K562 (cell line): Measurements from ENCODE around the gene C1orf105. TPM values are rescaled to one million over a fixed set of nuclear protein-coding genes. Genes with fewer than 3 reads are reported as not detected.

ENCODE experiments used
- ARID1B ChIP-seq: fragments of 450-650 bp; IDR thresholded peaks from 2 replicates; pipeline ENCODE4 v1.6.1; 2016; ENCODE audit warnings: antibody characterized with exemption, mild to moderate bottlenecking, inconsistent platforms
- CEBPB ChIP-seq: fragments of 450-650 bp; IDR thresholded peaks from 2 replicates; pipeline ENCODE4 v1.6.1; 2016; ENCODE audit warnings: missing genetic modification characterization, missing compliant biosample characterization
- ELK1 ChIP-seq: sonication (generic); formaldehyde crosslinking; IDR thresholded peaks from 2 replicates; pipeline ENCODE4 v1.8.1; 2022; ENCODE audit warnings: missing genetic modification reagents
- HLTF ChIP-seq: fragments of 450-650 bp; IDR thresholded peaks from 2 replicates; pipeline ENCODE4 v1.6.1; 2016
- KDM2B ChIP-seq: fragments of 250-450 bp; sonication (Bioruptor Pico); IDR thresholded peaks from 2 replicates; pipeline ENCODE4 v1.8.0; 2021; ENCODE audit warnings: mild to moderate bottlenecking, moderate library complexity
- MCM7 ChIP-seq, 2 experiments: fragments of 450-650 bp; IDR thresholded peaks; 2 replicates each; pipeline ENCODE4 v1.6.1; 2016 to 2018
- MEF2A ChIP-seq: IDR thresholded peaks from 2 replicates; pipeline ENCODE4 v1.6.1; 2011; ENCODE audit warnings: low read depth, mild to moderate bottlenecking, low read length, moderate library complexity; ENCODE audit not compliant: control insufficient read depth
- MIER1 ChIP-seq: fragments of 450-650 bp; IDR thresholded peaks from 2 replicates; pipeline ENCODE4 v1.6.1; 2016; ENCODE audit warnings: antibody characterized with exemption, mild to moderate bottlenecking, low read depth
- MLX ChIP-seq, 2 experiments: fragments of 450-650 bp in 1 of 2; sonication (generic) in 1 of 2; formaldehyde crosslinking; conservative IDR thresholded peaks; 2 replicates each; pipeline versions ENCODE4 v1.4.0 to v1.8.1; 2020 to 2022; ENCODE audit warnings: mild to moderate bottlenecking in 1 of 2, missing genetic modification reagents in 1 of 2
- MNT ChIP-seq, 2 experiments: fragments of 450-650 bp; conservative IDR thresholded peaks; 2 replicates each; pipeline ENCODE4 v1.6.1; 2017; ENCODE audit warnings: mild to moderate bottlenecking in 2 of 2, moderate library complexity in 2 of 2
- PHB2 ChIP-seq: fragments of 450-650 bp; IDR thresholded peaks from 2 replicates; pipeline ENCODE4 v1.6.1; 2017; ENCODE audit warnings: low read depth
- RB1 ChIP-seq: fragments of 450-650 bp; IDR thresholded peaks from 2 replicates; pipeline ENCODE4 v1.6.1; 2017; ENCODE audit warnings: low read depth, mild to moderate bottlenecking
- SETDB1 ChIP-seq: IDR thresholded peaks from one replicate; pipeline ENCODE4 v1.6.1; 2012; ENCODE audit warnings: low read length, control low read depth, inconsistent platforms
- SMAD4 ChIP-seq: fragments of 250-450 bp; sonication (Bioruptor Pico); conservative IDR thresholded peaks from 2 replicates; pipeline ENCODE4 v1.8.0; 2021; ENCODE audit warnings: inconsistent platforms, mild to moderate bottlenecking, moderate library complexity
- SMARCB1 ChIP-seq: IDR thresholded peaks from 2 replicates; pipeline ENCODE4 v1.6.1; 2011; ENCODE audit warnings: improper control_type of control experiment, low read depth; ENCODE audit not compliant: insufficient read length
- SMARCC2 ChIP-seq: fragments of 450-650 bp; IDR thresholded peaks from 2 replicates; pipeline ENCODE4 v1.6.1; 2017; ENCODE audit warnings: antibody characterized with exemption, moderate library complexity, mild to moderate bottlenecking, low read depth
- ZBED1 ChIP-seq: IDR thresholded peaks from 2 replicates; pipeline ENCODE4 v1.6.1; 2014
- ZBTB7A ChIP-seq: IDR thresholded peaks from 2 replicates; pipeline ENCODE4 v1.6.1; 2011; ENCODE audit warnings: low read depth, mild to moderate bottlenecking, low read length, moderate library complexity, borderline replicate concordance; ENCODE audit not compliant: control insufficient read depth
- ZFP36 ChIP-seq: fragments of 150-350 bp; IDR thresholded peaks from 2 replicates; pipeline ENCODE4 v1.6.1; 2018; ENCODE audit warnings: low read length, low read depth; ENCODE audit not compliant: partially characterized antibody
- ZNF12 ChIP-seq: sonication (generic); formaldehyde crosslinking; IDR thresholded peaks from 2 replicates; pipeline ENCODE4 v1.4.0; 2020; ENCODE audit warnings: mild to moderate bottlenecking, missing genetic modification reagents
- ZNF224 ChIP-seq: sonication (generic); formaldehyde crosslinking; IDR thresholded peaks from 2 replicates; pipeline ENCODE4 v1.8.0; 2022; ENCODE audit warnings: mild to moderate bottlenecking, missing genetic modification reagents
- ZNF408 ChIP-seq: fragments of 250-450 bp; sonication (Bioruptor Pico); IDR thresholded peaks from 2 replicates; pipeline ENCODE4 v1.4.0; 2020; ENCODE audit warnings: low read depth, mild to moderate bottlenecking, moderate library complexity
- ZNF589 ChIP-seq: fragments of 200-800 bp; sonication (Bioruptor generic); IDR thresholded peaks from 2 replicates; pipeline ENCODE4 v1.6.1; 2016; ENCODE audit warnings: low read depth, missing genetic modification characterization, missing compliant biosample characterization
- ZNF639 ChIP-seq, 2 experiments: fragments of 200-800 bp in 1 of 2; sonication (Bioruptor generic) in 1 of 2; sonication (generic) in 1 of 2; formaldehyde crosslinking in 1 of 2; IDR thresholded peaks in 1 of 2; conservative IDR thresholded peaks in 1 of 2; 2 replicates each; pipeline versions ENCODE4 v1.5.0 to v1.6.1; 2016 to 2020; ENCODE audit warnings: missing compliant biosample characterization in 1 of 2, missing genetic modification characterization in 1 of 2, missing genetic modification reagents in 1 of 2
- polyA plus RNA-seq, 8 experiments: library from polyadenylated mRNA; depleted of rRNA in 4 of 8; stranded (reverse) in 5 of 8; unstranded in 3 of 8; fragments of >200 nt; fragmentation: Nextera tagmentation in 2 of 8; fragmentation: Illumina TruSeq in 1 of 8; extraction: Ambion mirVana in 2 of 8; extraction: Trizol in 1 of 8; gene quantifications; 2 replicates each; pipeline versions ENCODE4 v1.2.1 to v1.2.3, GENCODE V29; 2011 to 2014; ENCODE audit warnings: inconsistent platforms in 1 of 8, missing spikeins in 1 of 8
- total RNA-seq, 7 experiments: library from RNA; depleted of rRNA in 6 of 7; stranded (reverse); fragments of >200 nt in 6 of 7; fragmentation: Illumina TruSeq in 2 of 7; extraction: Trizol in 2 of 7; gene quantifications; 2 replicates each; pipeline versions ENCODE4 v1.2.1 to v1.2.3, GENCODE V29; 2011 to 2021; ENCODE audit warnings: low replicate concordance in 1 of 7

Gene C1orf105
- total and polyA plus RNA-seq, 9 of the 15 experiments (the other 6 are each of a cell fraction or from before 2014, with no cell fraction given) = 0.08 TPM; not detected in 8

DNA sequence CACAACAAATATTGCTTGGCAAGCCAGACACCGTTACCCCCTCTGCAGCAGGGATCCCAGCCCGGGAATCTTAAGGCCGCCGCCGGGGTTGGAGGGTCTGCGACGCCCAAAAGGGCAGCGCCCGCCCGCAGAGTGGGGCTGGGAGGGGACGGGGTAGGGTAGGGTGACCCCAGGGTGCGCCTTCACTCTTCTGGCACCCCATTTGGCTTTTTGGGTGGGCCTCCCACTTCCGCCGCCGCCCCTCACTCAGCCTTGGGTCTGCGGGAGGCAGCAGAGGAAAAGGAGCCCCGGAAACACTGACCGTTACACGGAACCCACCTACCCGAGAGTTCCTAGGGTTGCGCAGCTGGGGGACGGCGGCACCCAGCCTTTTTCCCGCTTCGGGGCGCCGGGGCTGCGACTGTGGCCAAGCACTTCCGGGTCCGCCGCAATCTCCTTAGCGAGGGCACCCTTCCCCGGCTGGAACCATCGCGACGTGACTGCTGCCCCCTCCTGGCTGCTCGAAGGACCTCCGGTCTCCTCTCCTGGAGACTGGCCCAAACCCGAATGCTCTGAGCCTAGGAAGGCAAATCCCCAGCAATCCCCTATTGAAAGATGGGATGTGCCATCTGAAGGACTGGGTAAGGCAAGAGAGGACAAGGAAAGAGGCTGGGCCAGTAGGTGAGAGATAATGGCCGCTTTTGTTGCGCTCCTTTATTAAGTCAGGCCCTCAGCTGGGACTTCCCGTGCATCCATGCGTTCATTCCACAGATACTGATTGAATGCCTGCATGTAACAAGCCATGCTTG lies 23.4 kb downstream of the C1orf105 start, which contains the start of gene PIGC (continued):
- 0 out of 2 replicates have a peak, but pooled peaks have one; percentile 60 for TF ChIP-seq ZNF589 (CRISPR knock-in tag)
- TF ChIP-seq ZFP36 = peak; percentile 38
- no peak for TF ChIP-seq MEF2A
- TF ChIP-seq SMARCB1 = peak; percentile 85
- 0 out of 2 replicates have a peak, but pooled peaks have one; percentile 18 for TF ChIP-seq ZNF12
- TF ChIP-seq KDM2B = 0 out of 2 replicates have a peak, but pooled peaks have one; percentile 45
- TF ChIP-seq ZNF408 (CRISPR knock-in tag) = no peak
- TF ChIP-seq MNT (conservative IDR thresholded peaks at IDR 0.05) = peak in 1 of 2 experiments; percentile 59; a peak in 2 of 4 replicates
- TF ChIP-seq MIER1 = peak; percentile 46; the same call in 1 of the 2 replicates
- no peak; the same call in 1 of the 2 replicates for TF ChIP-seq ARID1B
- TF ChIP-seq SMARCC2 = 0 out of 2 replicates have a peak, but pooled peaks have one; percentile 36
- TF ChIP-seq ZNF639 (CRISPR knock-in tag; conservative IDR thresholded peaks at IDR 0.05 in 1 of 2, IDR thresholded peaks at IDR 0.05 in 1 of 2) = peak in 1 of 2 experiments; percentile 74; a peak in 2 of 4 replicates
- no peak for TF ChIP-seq MLX (CRISPR knock-in tag; conservative IDR thresholded peaks at IDR 0.05)
- no peak for TF ChIP-seq PHB2
- TF ChIP-seq MCM7 (IDR thresholded peaks at IDR 0.05) = no peak
- peak; percentile 74 for TF ChIP-seq ZBTB7A
- peak; percentile 84; the same call in 1 of the 2 replicates for TF ChIP-seq ZBED1
- peak; percentile 67 for TF ChIP-seq SMAD4 (CRISPR knock-in tag)
- peak; percentile 42 for TF ChIP-seq CEBPB (tag)
- peak; percentile 97 for TF ChIP-seq RB1
- TF ChIP-seq ZNF224 = 0 out of 2 replicates have a peak, but pooled peaks have one; percentile 38
- 0 out of 2 replicates have a peak, but pooled peaks have one; percentile 68 for TF ChIP-seq HLTF
- TF ChIP-seq SETDB1 = no peak
- TF ChIP-seq ELK1 (CRISPR knock-in tag) = no peak
